H1 (cell line): ENCODE data around the gene CFAP65. TPM values are rescaled to one million over a fixed set of nuclear protein-coding genes. Genes with fewer than 3 reads are reported as not detected.

ENCODE experiments used
- CTCF ChIA-PET: fragments of 300-600 bp; sonication (Branson Sonifier 250); formaldehyde crosslinking; loops from one replicate; lab custom pipeline; 2021; ENCODE audit not compliant: partially characterized antibody; lab: Charles Lee
- POLR2A ChIA-PET: fragments of 300-600 bp; sonication (Branson Sonifier 250); formaldehyde crosslinking; loops from one replicate; lab custom pipeline; 2021; ENCODE audit warnings: inconsistent platforms; ENCODE audit not compliant: partially characterized antibody; lab: Charles Lee
- DNase-seq, 2 experiments: peaks; one replicate each; pipeline versions ENCODE4 v3.0.0 to v3.0.0-alpha.2; 2010 to 2022; ENCODE audit warnings: low spot score in 2 of 2, low read depth in 1 of 2, mixed read lengths in 1 of 2
- FAIRE-seq: peaks from 2 replicates; lab custom pipeline; 2011; peaks lifted over from hg19 to GRCh38; lab: Jason Lieb, UNC
- H2AFZ ChIP-seq: 2 replicates; pipeline ENCODE4 v1.8.1; 2012; ENCODE audit warnings: low read length, inconsistent platforms
- H2AK5ac ChIP-seq: 2 replicates; pipeline ENCODE4 v1.6.1; 2013; ENCODE audit warnings: low read depth, low read length
- H2BK120ac ChIP-seq: replicated peaks from 2 replicates; pipeline ENCODE3; 2013; ENCODE audit warnings: low read depth, low read length, inconsistent platforms
- H2BK12ac ChIP-seq: 2 replicates; pipeline ENCODE4 v1.6.1; 2013; ENCODE audit warnings: low read depth, low read length
- H2BK15ac ChIP-seq: 2 replicates; pipeline ENCODE4 v1.6.1; 2013; ENCODE audit warnings: low read length
- H2BK20ac ChIP-seq: 2 replicates; pipeline ENCODE4 v1.6.1; 2013; ENCODE audit warnings: low read length
- H2BK5ac ChIP-seq: 2 replicates; pipeline ENCODE4 v1.6.1; 2013; ENCODE audit warnings: low read depth, low read length
- H3K14ac ChIP-seq: 2 replicates; pipeline ENCODE4 v1.6.1; 2013; ENCODE audit warnings: inconsistent platforms; ENCODE audit not compliant: insufficient read length
- H3K18ac ChIP-seq: 2 replicates; pipeline ENCODE4 v1.6.1; 2013; ENCODE audit warnings: low read length; ENCODE audit errors: extremely low read depth
- H3K23ac ChIP-seq: 2 replicates; pipeline ENCODE4 v1.6.1; 2013; ENCODE audit warnings: inconsistent platforms; ENCODE audit not compliant: insufficient read length
- H3K23me2 ChIP-seq: 2 replicates; pipeline ENCODE4 v1.6.1; 2013; ENCODE audit warnings: low read depth, low read length
- H3K27ac ChIP-seq: 2 replicates; pipeline ENCODE4 v1.6.1; 2011; ENCODE audit warnings: low read depth, low read length, inconsistent platforms
- H3K27me3 ChIP-seq, 4 experiments: replicated peaks in 1 of 4; 1 replicate in 1 of 4; 2 replicates in 3 of 4; pipeline versions ENCODE4 v1.6.1 to v1.8.1; 2011 to 2013; ENCODE audit warnings: low read length in 3 of 4, mild to moderate bottlenecking in 3 of 4, inconsistent platforms in 2 of 4, mixed read lengths in 2 of 4, moderate library complexity in 1 of 4; ENCODE audit not compliant: control insufficient read depth in 3 of 4, insufficient read depth in 3 of 4; ENCODE audit errors: extremely low read depth in 1 of 4
- H3K36me3 ChIP-seq, 4 experiments: 2 replicates each; pipeline versions ENCODE4 v1.6.1 to v1.8.1; 2011 to 2013; ENCODE audit warnings: mild to moderate bottlenecking in 4 of 4, low read length in 3 of 4, moderate library complexity in 2 of 4, control low read depth in 1 of 4, inconsistent platforms in 1 of 4; ENCODE audit not compliant: insufficient read depth in 4 of 4, control insufficient read depth in 2 of 4
- H3K4ac ChIP-seq: replicated peaks from 2 replicates; pipeline ENCODE3; 2013; ENCODE audit warnings: low read length, low read depth, mixed read lengths, inconsistent platforms; ENCODE audit not compliant: insufficient read length
- H3K4me1 ChIP-seq, 4 experiments: replicated peaks in 1 of 4; 1 replicate in 1 of 4; 2 replicates in 3 of 4; pipeline versions ENCODE4 v1.6.1 to v1.8.1; 2011 to 2013; ENCODE audit warnings: low read length in 3 of 4, inconsistent platforms in 2 of 4, mixed read lengths in 1 of 4; ENCODE audit not compliant: insufficient read depth in 4 of 4, control insufficient read depth in 3 of 4
- H3K4me2 ChIP-seq, 2 experiments: 2 replicates each; pipeline versions ENCODE4 v1.6.1 to v1.8.1; 2011 to 2013; ENCODE audit warnings: low read depth in 2 of 2, low read length in 2 of 2, control low read depth in 1 of 2, inconsistent platforms in 1 of 2, mild to moderate bottlenecking in 1 of 2; ENCODE audit not compliant: insufficient read depth in 1 of 2
- H3K4me3 ChIP-seq, 4 experiments: fragments of 200-600, 300-600 bp in 1 of 4; sonication (generic), shearing (Covaris generic), sonication (Bioruptor Twin) in 1 of 4; 2 replicates each; pipeline versions ENCODE4 v1.5.1 to v1.8.1; 2011 to 2016; ENCODE audit warnings: low read length in 4 of 4, low read depth in 3 of 4, control low read depth in 2 of 4, inconsistent platforms in 2 of 4, mild to moderate bottlenecking in 2 of 4, mixed read lengths in 1 of 4, moderate library complexity in 1 of 4; ENCODE audit not compliant: insufficient read depth in 2 of 4; ENCODE audit errors: extremely low read depth in 1 of 4
- H3K56ac ChIP-seq: replicated peaks from 2 replicates; pipeline ENCODE3; 2013; ENCODE audit warnings: low read depth, mild to moderate bottlenecking, mixed read lengths, low read length, inconsistent platforms; ENCODE audit not compliant: insufficient read length
- H3K79me1 ChIP-seq: 2 replicates; pipeline ENCODE4 v1.6.1; 2013; ENCODE audit warnings: low read depth, low read length, control low read depth
- H3K79me2 ChIP-seq, 2 experiments: 2 replicates each; pipeline versions ENCODE4 v1.6.1 to v1.8.1; 2012 to 2013; ENCODE audit warnings: low read length in 2 of 2, mild to moderate bottlenecking in 2 of 2, inconsistent platforms in 1 of 2; ENCODE audit not compliant: insufficient read depth in 2 of 2, control insufficient read depth in 1 of 2
- H3K9ac ChIP-seq, 4 experiments: replicated peaks in 1 of 4; 1 replicate in 1 of 4; 2 replicates in 3 of 4; pipeline versions ENCODE4 v1.6.1 to v1.8.1; 2011 to 2013; ENCODE audit warnings: low read depth in 3 of 4, low read length in 3 of 4, control low read depth in 2 of 4, mild to moderate bottlenecking in 2 of 4, moderate library complexity in 2 of 4, inconsistent platforms in 1 of 4; ENCODE audit errors: extremely low read depth in 1 of 4
- H3K9me3 ChIP-seq, 2 experiments: 2 replicates each; pipeline versions ENCODE4 v1.6.1 to v1.8.1; 2012 to 2013; ENCODE audit warnings: mild to moderate bottlenecking in 2 of 2, moderate library complexity in 2 of 2, control low read depth in 1 of 2, inconsistent platforms in 1 of 2, low read depth in 1 of 2, low read length in 1 of 2, mixed read lengths in 1 of 2; ENCODE audit not compliant: insufficient read depth in 2 of 2
- H4K20me1 ChIP-seq, 2 experiments: replicated peaks in 1 of 2; 2 replicates each; pipeline versions ENCODE3 to v1.8.1; 2011 to 2013; ENCODE audit warnings: inconsistent platforms in 2 of 2, low read length in 2 of 2, mild to moderate bottlenecking in 1 of 2; ENCODE audit not compliant: insufficient read depth in 2 of 2, control insufficient read depth in 1 of 2
- H4K5ac ChIP-seq: 2 replicates; pipeline ENCODE4 v1.6.1; 2013; ENCODE audit warnings: low read length, low read depth, mixed read lengths, inconsistent platforms; ENCODE audit not compliant: insufficient read length
- H4K8ac ChIP-seq: 2 replicates; pipeline ENCODE4 v1.8.0; 2013; ENCODE audit warnings: mild to moderate bottlenecking, moderate library complexity, low read length, inconsistent platforms; ENCODE audit not compliant: insufficient read depth; ENCODE audit errors: extremely low read depth
- H4K91ac ChIP-seq: replicated peaks from 2 replicates; pipeline ENCODE3; 2013; ENCODE audit warnings: low read length, mixed read lengths, inconsistent platforms; ENCODE audit not compliant: insufficient read length
- ASH2L ChIP-seq: fragments of 200-600, 300-600 bp; sonication (generic); IDR thresholded peaks from one replicate; pipeline ENCODE4 v1.7.1; 2017; ENCODE audit warnings: low read length
- TAF7 ChIP-seq: optimal IDR thresholded peaks from 2 replicates; pipeline ENCODE3; 2011; ENCODE audit warnings: low read depth, mild to moderate bottlenecking, inconsistent platforms, low read length, moderate library complexity, borderline replicate concordance
- WGBS, 2 experiments: shearing (Covaris generic) in 1 of 2; methylation state at CpG; one replicate each; pipeline versions ENCODE4 v1.1.6 to v1.1.7; 2013 to 2015; ENCODE audit warnings: low lambda C conversion rate in 2 of 2, mixed read lengths in 2 of 2, inconsistent platforms in 1 of 2, low coverage in 1 of 2, missing lambda C conversion rate in 1 of 2; ENCODE audit not compliant: insufficient replicate concordance in 2 of 2, insufficient coverage in 1 of 2, insufficient read length in 1 of 2; ENCODE audit errors: extremely low coverage in 1 of 2, missing lambda C conversion rate in 1 of 2; 5-methylcytosine and 5-hydroxymethylcytosine counted together
- polyA plus RNA-seq, 7 experiments: library from polyadenylated mRNA; depleted of rRNA in 3 of 7; stranded (reverse) in 5 of 7; unstranded in 2 of 7; fragments of >200 nt in 5 of 7; fragments of 200-250 nt in 2 of 7; gene quantifications; 1 replicate in 5 of 7; 2 replicates in 1 of 7; 4 replicates in 1 of 7; pipeline versions ENCODE4 v1.2.1 to v1.2.3, GENCODE V29; 2011 to 2013; ENCODE audit warnings: missing spikeins in 2 of 7, mixed read lengths in 2 of 7
- total RNA-seq: library from RNA; stranded (reverse); fragmentation: NEBNext Ultra II Directional; extraction: Animal tissue kit (Norgen Biotek cat#: 25700); gene quantifications from 2 replicates; pipeline ENCODE4 v1.2.1, GENCODE V29; 2021

Gene CFAP65
- total and polyA plus RNA-seq, 2 of the 8 experiments (the other 6 are each of a cell fraction or from before 2014, with no cell fraction given), result 0.19 to 0.45 TPM

DNA sequence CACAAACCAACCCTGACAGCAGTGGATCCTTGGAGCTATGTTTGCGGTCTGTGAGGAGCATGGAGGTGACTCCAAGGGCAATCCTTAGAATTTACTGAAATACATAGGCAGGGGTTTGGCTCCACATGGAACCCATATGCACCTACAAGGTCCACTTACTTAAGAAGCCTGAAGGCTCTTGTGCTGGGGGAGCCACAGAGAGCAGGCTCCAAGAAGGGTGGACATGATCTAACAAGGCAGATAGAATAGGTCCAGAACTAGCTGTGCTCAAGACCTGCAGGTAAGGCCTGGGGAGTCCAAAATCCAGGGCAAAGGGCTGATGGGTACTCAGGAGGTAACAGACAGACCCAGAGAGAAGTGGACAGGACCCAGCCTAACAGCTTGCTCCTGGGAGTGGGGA lies 83.0 kb downstream of the CFAP65 start:
- Histone ChIP-seq H4K5ac (no peak overlapping the region), H3K4me3 (no peak overlapping the region; a peak in 2 of 8 replicates), H3K14ac (no peak overlapping the region), H3K23ac (no peak overlapping the region), H3K9ac (no peak overlapping the region), H3K79me1 (no peaks in the 10 kb centered on the region), H3K23me2 (peaks cover 12% of the 10 kb centered on the region), H3K36me3 (peaks cover 0 to 15% (median 0%) of the 10 kb centered on the region in 4 experiments; a peak in 1 of 8 replicates), H2AK5ac (0 out of 2 replicates have a peak overlapping the region, but pooled peaks have one; percentile 15), H4K91ac (no peak overlapping the region), H2AFZ (no peak overlapping the region), H3K4me2 (peak overlapping the region; percentile 84 to 95; a peak in 2 of 4 replicates), H2BK12ac (no peak overlapping the region), H3K18ac (no peak overlapping the region), H3K9me3 (peaks cover 0 to 2% of the 10 kb centered on the region in 2 experiments; a peak in 1 of 4 replicates), H2BK120ac (no peak overlapping the region), H3K27me3 (peaks cover 31 to 69% (median 54%) of the 10 kb centered on the region in 4 experiments), H2BK15ac (0 out of 2 replicates have a peak overlapping the region, but pooled peaks have one; percentile 6), H3K4ac (no peak overlapping the region), H3K27ac (no peak overlapping the region), H4K20me1 (peaks cover 2 to 12% of the 10 kb centered on the region in 2 experiments), H2BK5ac (no peak overlapping the region), H3K56ac (no peak overlapping the region), H3K79me2 (no peaks in the 10 kb centered on the region), H3K4me1 (peaks cover 2 to 24% (median 16%) of the 10 kb centered on the region in 4 experiments), H4K8ac (no peak overlapping the region), H2BK20ac (no peak overlapping the region)
- ChIA-PET POLR2A (interaction anchor here (1.1 to 1.4 kb wide), 3 partner anchors 8 to 73 kb away, joined by 3 to 4 read pairs (median 4); no protein-coding TSS in a partner anchor), CTCF (interaction anchor here (1.0 to 6.8 kb wide), 6 partner anchors 22 to 76 kb away, joined by 3 to 50 read pairs (median 4); no protein-coding TSS in a partner anchor)
- WGBS, 2 experiments, result 95% methylated on average over 1 of the region's 1 CpG; no CpG with 5 or more reads in 1 of the 2 experiments
- DNase-seq (no peak), FAIRE-seq (no peak)
- TF ChIP-seq TAF7 (no peak), ASH2L (no peak)
